HEK293 (cell line): ENCODE measurements around the gene DIDO1.

Experiments
- EGR2 ChIP-seq: fragments of 450-650 bp; formaldehyde crosslinking; IDR thresholded peaks from 2 replicates; pipeline ENCODE4 v1.5.1; 2016; ENCODE audit warnings: low read depth, missing biosample characterization, missing genetic modification characterization
- KLF9 ChIP-seq: fragments of 450-650 bp; formaldehyde crosslinking; IDR thresholded peaks from 2 replicates; pipeline ENCODE4 v1.5.1; 2016; ENCODE audit warnings: missing biosample characterization, missing genetic modification characterization, low read depth
- PRDM2 ChIP-seq: fragments of 450-650 bp; formaldehyde crosslinking; IDR thresholded peaks from 2 replicates; pipeline ENCODE4 v1.5.1; 2016; ENCODE audit warnings: missing biosample characterization, missing genetic modification characterization, borderline replicate concordance
- SCRT1 ChIP-seq: fragments of 450-650 bp; formaldehyde crosslinking; IDR thresholded peaks from 2 replicates; pipeline ENCODE4 v1.5.1; 2016; ENCODE audit warnings: missing biosample characterization, missing genetic modification characterization, borderline replicate concordance
- SP7 ChIP-seq: fragments of 450-650 bp; formaldehyde crosslinking; IDR thresholded peaks from 2 replicates; pipeline ENCODE4 v1.5.1; 2016; ENCODE audit warnings: missing biosample characterization, missing genetic modification characterization
- TCF7L2 ChIP-seq: IDR thresholded peaks from 2 replicates; pipeline ENCODE4 v1.6.1; 2011; ENCODE audit warnings: low read depth, mild to moderate bottlenecking, inconsistent platforms, low read length, moderate library complexity, borderline replicate concordance
- ZBTB48 ChIP-seq: fragments of 450-650 bp; formaldehyde crosslinking; IDR thresholded peaks from 2 replicates; pipeline ENCODE4 v1.5.1; 2016; ENCODE audit warnings: missing biosample characterization, missing genetic modification characterization
- ZBTB6 ChIP-seq: fragments of 450-650 bp; formaldehyde crosslinking; IDR thresholded peaks from 2 replicates; pipeline ENCODE4 v1.5.1; 2017; ENCODE audit warnings: missing biosample characterization, missing genetic modification characterization
- ZIC2 ChIP-seq: fragments of 450-650 bp; formaldehyde crosslinking; IDR thresholded peaks from 2 replicates; pipeline ENCODE4 v1.5.1; 2016; ENCODE audit warnings: missing biosample characterization, missing genetic modification characterization
- ZNF114 ChIP-seq: fragments of 450-650 bp; formaldehyde crosslinking; IDR thresholded peaks from 2 replicates; pipeline ENCODE4 v1.5.0; 2017; ENCODE audit warnings: missing biosample characterization, missing genetic modification characterization
- ZNF302 ChIP-seq: fragments of 450-650 bp; formaldehyde crosslinking; IDR thresholded peaks from 2 replicates; pipeline ENCODE4 v1.5.1; 2016; ENCODE audit warnings: missing biosample characterization, missing genetic modification characterization, low read depth
- ZNF423 ChIP-seq: fragments of 450-650 bp; formaldehyde crosslinking; IDR thresholded peaks from 2 replicates; pipeline ENCODE4 v1.5.1; 2016; ENCODE audit warnings: missing biosample characterization, missing genetic modification characterization
- ZNF426 ChIP-seq: fragments of 450-650 bp; formaldehyde crosslinking; IDR thresholded peaks from 2 replicates; pipeline ENCODE4 v1.5.1; 2017; ENCODE audit warnings: missing biosample characterization, missing genetic modification characterization, mild to moderate bottlenecking, inconsistent platforms, moderate library complexity
- ZNF433 ChIP-seq: fragments of 450-650 bp; formaldehyde crosslinking; IDR thresholded peaks from 2 replicates; pipeline ENCODE4 v1.5.1; 2016; ENCODE audit warnings: missing biosample characterization, missing genetic modification characterization, low read depth
- ZNF473 ChIP-seq: fragments of 450-650 bp; formaldehyde crosslinking; IDR thresholded peaks from 2 replicates; pipeline ENCODE4 v1.5.1; 2017; ENCODE audit warnings: missing biosample characterization, missing genetic modification characterization
- ZNF529 ChIP-seq: fragments of 450-650 bp; formaldehyde crosslinking; IDR thresholded peaks from 2 replicates; pipeline ENCODE4 v1.5.1; 2017; ENCODE audit warnings: missing genetic modification characterization, missing biosample characterization; ENCODE audit not compliant: insufficient replicate concordance
- ZNF560 ChIP-seq: fragments of 450-650 bp; formaldehyde crosslinking; IDR thresholded peaks from 2 replicates; pipeline ENCODE4 v1.5.1; 2017; ENCODE audit warnings: missing biosample characterization, missing genetic modification characterization, borderline replicate concordance
- ZNF561 ChIP-seq: fragments of 450-650 bp; IDR thresholded peaks from 2 replicates; pipeline ENCODE4 v1.5.1; 2018; ENCODE audit warnings: missing biosample characterization, missing genetic modification characterization, borderline replicate concordance
- ZNF792 ChIP-seq: fragments of 450-650 bp; formaldehyde crosslinking; IDR thresholded peaks from 2 replicates; pipeline ENCODE4 v1.5.1; 2016; ENCODE audit warnings: missing biosample characterization, missing genetic modification characterization
- ZSCAN18 ChIP-seq: fragments of 450-650 bp; formaldehyde crosslinking; IDR thresholded peaks from 2 replicates; pipeline ENCODE4 v1.5.1; 2016; ENCODE audit warnings: missing biosample characterization, missing genetic modification characterization

Gene DIDO1

GRCh38 chr20:62953839-62954703 lies 27.8 kb upstream of the DIDO1 start (continued):
- no peak for TF ChIP-seq ZNF473
- no peak for TF ChIP-seq PRDM2 (tag by site-specific recombination)
- no peak for TF ChIP-seq ZNF114
- TF ChIP-seq EGR2 (tag by site-specific recombination) = peak; percentile 67
- TF ChIP-seq ZNF426 (tag by site-specific recombination) = no peak
- peak; percentile 85 for TF ChIP-seq ZNF423 (tag by site-specific recombination)
- TF ChIP-seq ZBTB48 (tag by site-specific recombination) = peak; percentile 90
- no peak for TF ChIP-seq ZNF302 (tag by site-specific recombination)
- no peak for TF ChIP-seq ZNF792 (tag by site-specific recombination)
- 0 out of 2 replicates have a peak, but pooled peaks have one; percentile 14 for TF ChIP-seq ZIC2
- 0 out of 2 replicates have a peak, but pooled peaks have one; percentile 20 for TF ChIP-seq ZBTB6 (tag by site-specific recombination)
- no peak for TF ChIP-seq ZNF560 (tag by site-specific recombination)
- TF ChIP-seq ZNF561 (tag by site-specific recombination) = 0 out of 2 replicates have a peak, but pooled peaks have one; percentile 49
- no peak for TF ChIP-seq KLF9 (tag by site-specific recombination)
- TF ChIP-seq ZSCAN18 = no peak
- no peak for TF ChIP-seq ZNF433 (tag by site-specific recombination)
- TF ChIP-seq SCRT1 (tag by site-specific recombination) = peak; percentile 61; the same call in 1 of the 2 replicates
- TF ChIP-seq TCF7L2 = no peak
- peak; percentile 57 for TF ChIP-seq SP7 (tag by site-specific recombination)
- no peak for TF ChIP-seq ZNF529
